ENCODE data around the gene JARID2.
"Not testable (repeated sequence)": the region's sequence is repeated elsewhere in the genome, so short reads cannot be mapped to it uniquely, and the experiment has no call there.

JARID2 gene

DNA sequence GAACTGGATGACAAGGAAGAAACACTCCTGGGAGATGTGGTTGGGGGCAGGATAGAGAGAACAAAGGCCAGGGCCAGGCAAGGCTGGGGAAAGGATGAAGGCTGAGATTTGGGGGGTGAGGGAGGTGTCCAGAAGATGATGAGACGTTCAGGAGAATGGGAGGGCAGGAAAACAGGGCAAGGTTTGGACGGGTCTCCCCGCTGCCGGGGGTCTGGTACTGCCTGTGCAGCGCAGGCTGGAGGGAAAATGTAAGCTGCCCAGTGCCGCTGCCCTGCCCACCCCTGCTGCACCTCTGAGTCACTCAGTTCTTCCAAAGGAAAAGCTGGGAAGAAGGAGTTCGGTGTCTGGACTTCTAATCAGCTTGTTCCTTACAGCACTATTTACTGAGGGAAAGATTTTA is 286.1 kb downstream of the JARID2 start:
- DNase-seq = no peak

GRCh38 chr6:15533379-15534026 is 287.6 kb downstream of the JARID2 start:
- no peak for DNase-seq

- no peak for DNase-seq
Measured at GRCh38 chr6:15534974-15535373, 289.1 kb downstream of the JARID2 start.

- DNase-seq = no peak
Measured at GRCh38 chr6:15535495-15536197, 289.8 kb downstream of the JARID2 start.

DNA sequence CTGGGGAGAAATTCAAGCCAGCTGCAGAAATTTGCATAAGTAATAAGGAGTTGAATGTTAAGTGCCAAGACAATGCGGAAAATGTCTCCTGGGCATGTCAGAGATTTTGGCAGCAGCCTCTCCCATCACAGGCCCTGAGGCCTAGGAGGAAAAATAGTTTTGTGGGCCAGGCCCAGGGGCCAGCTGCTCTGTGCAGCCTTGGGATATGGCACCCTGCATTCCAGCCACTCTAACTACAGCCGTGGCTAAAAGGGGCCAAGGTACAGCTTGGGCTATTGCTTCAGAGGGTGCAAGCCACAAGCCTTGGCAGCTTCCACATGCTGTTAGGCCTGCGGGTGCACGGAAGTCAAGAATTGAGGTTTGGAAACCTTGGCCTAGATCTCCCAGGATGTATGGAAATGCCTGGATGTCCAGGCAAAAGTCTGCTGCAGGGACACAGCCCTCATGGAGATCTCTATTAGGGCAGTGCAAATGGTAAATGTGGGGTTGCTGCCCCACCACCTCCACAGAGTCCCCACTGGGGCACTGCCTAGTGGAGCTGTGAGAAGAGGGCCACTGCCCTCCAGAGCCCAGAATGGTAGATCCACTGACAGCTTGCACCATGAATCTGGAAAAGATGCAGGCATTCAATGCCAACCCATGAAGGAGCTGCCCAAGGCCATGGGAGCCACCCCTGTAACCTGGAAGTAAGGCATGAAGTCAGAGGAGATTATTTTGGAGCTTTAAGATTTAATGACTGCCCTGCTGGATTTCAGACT is 290.5 kb downstream of the JARID2 start:
- DNase-seq = no peak

DNA sequence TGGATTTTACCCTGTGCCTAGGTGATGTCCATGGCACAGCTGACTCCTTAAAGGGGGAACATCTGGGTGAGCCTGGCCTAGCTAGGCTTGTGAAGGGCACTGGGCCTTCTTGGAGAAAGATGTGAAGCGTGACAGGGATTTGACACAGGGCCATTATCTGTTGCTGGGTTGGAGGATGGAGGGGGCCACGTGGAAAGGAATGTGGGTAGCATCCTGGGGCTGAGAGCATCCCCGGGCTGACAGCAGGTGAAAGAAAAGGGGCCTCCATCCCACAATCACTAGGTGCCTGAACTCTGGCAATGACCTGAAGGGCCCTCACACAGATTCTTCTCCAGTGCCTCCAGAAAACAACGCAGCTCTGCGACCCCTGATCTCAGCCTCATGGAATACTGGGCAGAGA is 292.2 kb downstream of the JARID2 start:
- DNase-seq = no peak

DNA sequence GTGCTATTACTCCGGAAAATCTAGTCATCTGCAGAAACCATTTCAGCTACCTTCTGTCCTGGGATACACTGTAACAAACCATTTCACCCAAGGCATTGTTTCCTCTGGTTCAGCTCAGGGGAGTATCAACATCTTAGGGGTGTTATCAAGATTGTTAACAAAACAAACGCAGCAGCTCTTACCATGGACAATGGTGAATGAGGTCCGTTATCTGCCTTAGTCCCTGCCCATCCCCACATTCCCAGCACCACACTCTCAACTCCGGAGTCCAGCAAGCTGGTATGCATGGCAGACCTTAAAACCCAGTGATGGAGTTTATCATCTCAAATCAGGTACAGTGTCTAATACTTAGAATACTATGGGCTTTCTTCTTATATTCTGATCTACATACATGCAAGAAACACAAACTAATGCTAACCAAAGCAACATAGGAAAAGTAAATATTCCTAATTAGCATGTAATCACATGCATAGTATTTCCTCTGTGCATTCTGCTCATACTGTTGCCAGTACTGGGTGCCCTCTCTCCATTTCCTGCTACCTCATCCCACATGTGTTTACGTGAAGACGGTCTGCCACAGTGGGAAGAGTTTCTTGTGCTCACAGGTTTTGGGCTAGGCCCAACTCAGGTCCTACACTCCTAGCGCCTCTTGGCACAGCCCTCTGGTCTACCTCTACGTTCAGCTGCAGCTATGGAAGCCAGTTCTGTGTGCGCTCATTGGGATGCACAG is 293.1 kb downstream of the JARID2 start:
- no peak for DNase-seq

- DNase-seq = no peak
Measured at GRCh38 chr6:15539722-15540270, 293.9 kb downstream of the JARID2 start.

DNA sequence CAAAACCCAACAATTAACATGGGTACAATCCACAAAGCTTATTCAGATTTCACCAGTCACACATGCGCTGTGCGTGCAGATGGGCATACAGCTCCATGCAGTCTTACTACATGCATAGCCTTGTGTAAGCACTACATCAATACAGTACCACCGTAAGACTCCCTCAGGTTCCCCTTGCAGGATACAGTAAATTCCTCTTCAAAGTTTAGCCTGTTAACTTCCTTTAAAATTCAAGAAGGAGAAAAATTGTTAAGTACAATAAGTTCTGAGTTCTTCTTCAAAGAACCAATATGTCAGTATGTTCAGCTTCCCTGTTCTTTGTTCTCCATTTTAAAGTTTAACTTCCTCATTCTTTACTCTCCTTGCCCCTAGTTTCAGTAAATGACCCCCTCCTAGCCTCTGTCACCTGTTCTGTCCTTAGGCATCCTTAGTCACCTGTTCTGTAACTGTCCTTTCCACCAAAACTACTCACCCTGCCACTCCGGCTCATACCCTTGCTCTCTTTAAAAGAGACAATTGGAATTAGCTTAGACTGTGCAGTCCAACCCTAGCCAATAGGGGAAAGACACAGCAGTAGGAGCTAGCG is 297.6 kb downstream of the JARID2 start:
- not testable (repeated sequence) for DNase-seq

DNA sequence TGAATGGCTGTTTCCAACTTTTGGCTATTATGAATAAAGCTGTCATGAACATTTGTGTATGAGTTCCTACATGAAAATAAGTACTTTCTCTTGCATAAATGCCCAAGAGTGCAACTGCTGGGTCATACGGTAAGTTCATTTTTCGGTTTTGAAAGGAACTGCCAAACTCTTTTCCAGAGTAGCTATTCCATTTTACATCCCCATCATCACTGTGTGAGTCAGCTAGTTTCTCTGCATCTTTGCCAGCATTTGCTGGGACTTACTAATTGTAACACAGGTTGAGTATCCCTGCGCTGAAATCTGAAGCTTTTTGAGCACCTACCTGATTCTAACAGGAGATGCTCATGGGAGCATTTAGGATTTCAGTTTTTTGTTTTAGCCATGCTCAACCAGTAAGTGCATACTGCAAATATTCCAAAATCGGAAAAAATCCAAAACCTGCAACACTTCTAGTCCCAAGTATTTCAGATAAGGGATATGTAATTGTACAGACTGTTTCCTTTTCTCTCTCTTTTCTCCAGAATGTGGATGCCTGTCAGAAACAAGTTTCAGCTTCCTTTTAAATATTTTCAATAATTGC is 298.5 kb downstream of the JARID2 start:
- DNase-seq = no peak

DNA sequence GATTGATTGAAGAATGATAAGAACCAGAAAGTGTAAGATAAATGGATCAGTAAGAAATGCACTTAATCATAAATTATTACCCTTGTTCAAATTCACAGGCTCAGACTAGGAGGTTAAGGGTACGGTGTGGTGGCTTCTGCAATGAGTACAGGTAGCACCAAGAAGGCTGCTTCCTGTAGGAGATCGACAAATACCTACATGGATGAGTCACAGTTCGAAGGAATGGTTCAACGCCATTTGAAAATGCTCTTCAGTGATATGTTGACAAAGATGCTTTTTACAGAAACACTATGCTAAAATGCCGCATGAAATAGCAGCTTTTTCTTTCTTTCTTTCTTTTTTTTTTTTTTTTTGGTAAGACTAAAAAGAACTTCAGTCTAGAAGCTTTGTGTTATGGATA is 300.7 kb downstream of the JARID2 start:
- no peak for DNase-seq

DNA sequence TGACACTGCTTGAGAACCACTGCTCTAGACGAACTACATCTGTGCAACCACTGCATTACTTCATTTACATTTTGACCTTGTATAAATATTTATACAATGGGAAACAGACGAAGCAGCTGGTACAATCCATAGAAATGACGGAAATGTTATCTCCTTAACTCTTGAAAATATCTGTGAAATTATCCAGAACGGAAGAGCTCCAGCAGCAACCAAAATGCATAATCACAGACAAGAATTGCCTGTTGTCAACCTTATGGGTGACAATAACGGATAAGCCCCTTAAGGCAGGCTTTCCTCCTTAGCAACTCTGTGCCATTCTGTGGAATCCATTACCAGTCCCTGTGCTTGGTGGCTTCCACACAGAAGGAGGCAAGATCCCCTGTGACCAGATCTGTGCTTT is 301.5 kb downstream of the JARID2 start:
- DNase-seq = no peak

GRCh38 chr6:15549371-15549770 is 303.5 kb downstream of the JARID2 start:
- no peak for DNase-seq

DNA sequence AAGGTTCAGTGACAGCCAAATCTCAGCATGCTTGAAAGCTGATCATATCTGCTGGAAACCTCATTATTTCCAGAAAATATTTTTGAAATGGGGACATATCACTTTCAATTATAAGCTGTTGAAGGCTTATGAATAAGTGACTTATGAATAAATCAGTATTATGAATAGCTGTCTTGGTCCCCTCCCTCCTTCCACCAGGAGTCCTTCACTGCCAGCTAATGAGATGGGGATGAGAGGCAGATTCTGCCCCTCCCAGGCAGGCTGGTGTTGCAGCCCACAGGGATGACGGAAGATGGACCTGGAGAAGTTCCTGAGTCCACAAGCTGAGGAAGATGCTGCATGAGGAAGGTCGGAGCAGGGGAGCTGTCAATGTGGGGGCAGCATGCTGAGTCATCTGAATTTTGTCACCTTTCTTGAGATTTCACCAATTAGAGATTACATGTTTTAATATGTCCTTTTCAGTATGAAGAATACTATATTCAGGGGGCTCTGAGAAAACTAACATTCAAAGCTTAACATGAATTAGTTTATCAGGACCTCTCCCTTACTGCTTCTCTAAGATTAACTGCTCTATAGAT is 304.8 kb downstream of the JARID2 start:
- no peak for DNase-seq

DNA sequence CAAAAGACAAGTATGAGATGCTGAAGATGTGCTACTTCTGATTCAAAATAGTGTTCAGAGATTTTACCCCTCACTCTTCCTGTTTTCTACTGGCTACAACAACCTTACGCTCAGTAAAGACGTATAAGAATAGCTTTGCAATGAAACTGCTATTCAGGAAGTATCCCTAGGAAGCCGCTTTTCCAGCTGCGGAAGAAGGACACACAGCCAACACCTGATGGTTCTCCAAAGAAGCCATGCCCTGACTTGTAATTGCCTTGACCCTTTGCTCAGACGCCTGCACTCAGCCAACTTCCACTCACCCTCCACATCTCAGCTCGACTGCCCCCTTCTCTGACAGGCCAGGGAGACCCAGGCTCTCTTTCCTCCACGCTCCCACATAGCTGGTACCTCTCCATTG is 305.4 kb downstream of the JARID2 start:
- DNase-seq = no peak

- DNase-seq = peak; percentile 22
Measured at GRCh38 chr6:15551798-15552197, 305.9 kb downstream of the JARID2 start.

DNA sequence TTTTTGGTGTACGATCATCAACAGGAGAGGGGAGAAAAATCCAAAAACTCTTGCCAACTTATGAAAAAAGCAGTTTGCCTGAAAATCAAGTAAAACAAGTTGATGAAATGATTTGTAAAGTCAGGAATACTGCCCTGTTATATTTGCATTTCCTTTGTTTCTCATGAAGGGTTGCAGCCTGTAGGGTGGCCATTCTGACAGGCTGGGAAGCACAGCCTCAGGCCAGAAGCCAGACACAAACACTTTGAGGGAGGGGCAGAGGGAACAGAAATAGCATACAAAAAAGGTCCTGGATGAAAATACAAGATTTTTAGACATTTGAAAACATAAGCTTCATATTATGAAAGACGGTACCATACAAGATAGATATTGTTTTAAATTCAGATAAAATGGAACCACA is 307.2 kb downstream of the JARID2 start:
- no peak for DNase-seq

DNA sequence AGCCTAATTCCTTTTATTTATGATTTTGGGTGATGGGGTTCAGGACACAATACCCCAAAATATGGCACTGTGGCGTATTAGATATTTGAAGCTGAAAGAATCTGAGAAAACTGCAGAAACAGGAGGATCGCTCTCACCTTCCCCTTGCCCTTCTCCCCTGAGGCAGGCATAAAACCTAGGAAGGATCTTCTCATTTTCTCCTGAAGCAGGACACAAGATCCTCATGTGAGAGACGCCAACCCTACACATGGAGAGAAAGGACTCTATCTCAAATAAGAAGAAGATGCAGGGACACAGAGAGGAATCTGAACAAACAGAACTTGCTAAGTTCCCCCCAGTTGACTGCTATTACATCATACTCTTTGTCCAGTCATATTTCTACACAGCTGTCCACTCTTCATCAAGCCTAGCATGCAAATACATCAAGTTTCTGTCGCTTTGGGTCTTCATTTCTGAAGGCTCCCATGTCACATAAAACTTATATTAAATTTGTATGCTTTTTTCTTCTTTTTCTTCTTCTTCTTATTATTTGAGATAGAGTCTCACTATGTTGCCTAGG is 307.9 kb downstream of the JARID2 start:
- no peak for DNase-seq

DNA sequence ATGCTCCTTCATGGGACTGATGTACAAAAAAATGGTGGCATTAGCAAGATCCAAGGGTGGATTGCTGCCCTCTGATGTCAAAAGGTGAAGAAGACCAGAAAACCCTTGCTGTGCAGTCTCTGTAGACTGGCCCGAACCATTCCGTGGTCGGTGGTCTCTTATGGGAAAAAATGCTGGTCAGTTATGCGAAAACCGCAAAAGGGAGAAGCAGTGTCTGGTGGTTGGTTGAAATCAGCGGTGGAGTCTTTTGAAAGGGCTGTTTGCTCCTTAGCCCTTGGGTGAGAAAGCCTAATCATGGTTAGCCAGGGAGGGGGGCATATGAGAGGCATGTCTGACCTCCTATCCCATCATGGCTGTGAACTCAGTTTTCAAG is 308.8 kb downstream of the JARID2 start:
- no peak for DNase-seq

DNA sequence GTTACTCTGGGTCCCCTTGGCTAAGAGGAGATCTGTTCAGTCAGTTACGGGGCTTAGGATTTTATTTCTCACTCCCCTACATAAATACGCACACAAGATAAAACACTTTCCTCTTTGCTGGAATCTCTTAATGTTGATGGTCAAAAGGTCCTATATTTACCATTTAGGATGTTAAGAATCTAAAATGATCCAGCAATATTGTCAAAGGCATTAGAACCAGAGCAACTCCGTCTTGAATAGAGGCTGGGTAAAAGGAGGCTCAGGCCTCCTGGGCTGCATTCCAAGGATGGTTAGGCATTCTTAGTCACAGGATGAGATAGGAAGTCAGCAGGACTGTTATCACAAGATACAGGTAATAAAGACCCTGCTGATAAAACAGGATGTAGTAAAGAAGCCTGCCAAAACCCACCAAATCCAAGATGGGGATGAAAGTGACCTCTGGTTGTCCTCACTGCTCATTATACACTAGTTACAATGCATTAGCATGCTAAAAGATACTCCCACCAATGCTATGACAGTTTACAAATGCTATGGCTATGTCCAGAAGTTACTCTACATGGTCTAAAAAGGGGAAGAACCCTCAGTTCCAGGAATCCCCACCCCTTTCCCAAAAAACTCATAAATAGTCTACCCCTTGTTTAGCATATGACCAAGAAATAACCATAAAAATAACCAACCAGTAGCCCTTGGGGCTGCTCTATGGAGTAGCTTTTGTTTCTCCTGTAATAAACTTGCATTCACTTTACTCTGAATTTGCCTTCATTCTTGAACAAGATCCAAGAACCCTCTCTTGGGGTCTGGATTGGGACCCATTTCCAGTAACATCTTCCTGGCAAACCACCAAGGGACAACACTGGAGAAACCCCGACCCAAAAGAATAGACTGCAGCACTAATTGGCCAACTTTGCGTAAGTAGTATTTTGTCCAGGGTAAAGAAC is 309.5 kb downstream of the JARID2 start:
- DNase-seq = no peak

GRCh38 chr6:15556711-15557110 is 310.8 kb downstream of the JARID2 start:
- no peak for DNase-seq
